Vagina (tissue), 2 donors: ENCODE results near the gene CD74. TPM values are rescaled to one million over a fixed set of nuclear protein-coding genes. Genes with fewer than 3 reads are reported as not detected.
"Not testable (repeated sequence)": the region's sequence is repeated elsewhere in the genome, so short reads cannot be mapped to it uniquely, and the experiment has no call there.

Source experiments
- DNase-seq, 2 donors: peaks; one replicate each; pipeline ENCODE4 v3.0.0-alpha.2; 2017; ENCODE audit errors: extremely low spot score in 2 of 2
- H3K27ac ChIP-seq: fragments of 200-600 bp; sonication (generic); one replicate; pipeline ENCODE4 v1.5.1; 2019
- H3K27me3 ChIP-seq: fragments of 200-600 bp; sonication (generic); one replicate; pipeline ENCODE4 v1.5.1; 2019
- H3K36me3 ChIP-seq, 2 donors: fragments of 200-600 bp; sonication (generic); one replicate each; pipeline ENCODE4 v1.5.1; 2017 to 2019
- H3K4me1 ChIP-seq: fragments of 200-600 bp; sonication (generic); one replicate; pipeline ENCODE4 v1.5.1; 2019
- H3K4me3 ChIP-seq, 2 donors: fragments of 200-600 bp; sonication (generic); 1 replicate in 1 of 2; 2 replicates in 1 of 2; pipeline ENCODE4 v1.5.1; 2016 to 2019
- H3K9me3 ChIP-seq: fragments of 200-600 bp; sonication (generic); one replicate; pipeline ENCODE4 v1.5.1; 2019
- CTCF ChIP-seq, 3 experiments: fragments of 450-650 bp in 2 of 3; fragments of 200-600 bp in 1 of 3; sonication (generic) in 1 of 3; IDR thresholded peaks; one replicate each; pipeline ENCODE4 v1.5.1; 2017 to 2019; ENCODE audit warnings: antibody characterized with exemption in 3 of 3, mild to moderate bottlenecking in 2 of 3, moderate library complexity in 2 of 3
- POLR2A ChIP-seq, 2 donors: fragments of 450-650 bp; IDR thresholded peaks; one replicate each; pipeline ENCODE4 v1.6.1; 2017; ENCODE audit warnings: antibody characterized with exemption in 2 of 2, mild to moderate bottlenecking in 2 of 2, moderate library complexity in 2 of 2
- POLR2AphosphoS5 ChIP-seq, 2 donors: sonication (generic); formaldehyde crosslinking; IDR thresholded peaks; one replicate each; pipeline ENCODE4 v1.9.0; 2017; ENCODE audit warnings: antibody characterized with exemption in 2 of 2, mild to moderate bottlenecking in 2 of 2, low read depth in 1 of 2; ENCODE audit not compliant: insufficient read depth in 1 of 2
- intact Hi-C: fragments of 100-400 bp; cut with DNase I; formaldehyde crosslinking; loops from one replicate; pipeline ENCODE4 v1.15.1; 2023
- total RNA-seq: library from RNA; depleted of rRNA; stranded (reverse); fragments of >200 nt; gene quantifications from one replicate; pipeline ENCODE4 v1.2.3, GENCODE V29; 2016

CD74 gene
- total RNA-seq, 1 donor from 2014 or later = 530 TPM

GRCh38 chr5:150457562-150458240, 45.0 kb upstream of the CD74 start:
- DNase-seq = no peak
- Histone ChIP-seq H3K36me3 (no peaks in the 10 kb centered on the region), H3K27me3 (no peaks in the 10 kb centered on the region), H3K27ac (no peak overlapping the region), H3K4me3 (no peak overlapping the region), H3K4me1 (peaks cover 10% of the 10 kb centered on the region), H3K9me3 (no peaks in the 10 kb centered on the region)
- TF ChIP-seq CTCF (IDR thresholded peaks at IDR 0.05) (no peak), POLR2AphosphoS5 (IDR thresholded peaks at IDR 0.05; ENCODE audit: insufficient read depth in 1 of 2, low read depth in 1 of 2) (no peak), POLR2A (IDR thresholded peaks at IDR 0.05) (no peak)
- intact Hi-C loops = loop anchor here (5.0 kb wide), 1 partner anchor 65 kb away; no protein-coding TSS in a partner anchor

GRCh38 chr5:150457121-150457520, 44.4 kb upstream of the CD74 start:
- H3K27ac ChIP-seq = no peak overlapping the region
- no peak overlapping the region for H3K4me3 ChIP-seq
- no peak for DNase-seq
- no peaks in the 10 kb centered on the region for H3K36me3 ChIP-seq
- no peaks in the 10 kb centered on the region for H3K27me3 ChIP-seq
- TF ChIP-seq CTCF (IDR thresholded peaks at IDR 0.05) = no peak
- no peak for TF ChIP-seq POLR2A (IDR thresholded peaks at IDR 0.05)
- TF ChIP-seq POLR2AphosphoS5 (IDR thresholded peaks at IDR 0.05; ENCODE audit: insufficient read depth in 1 of 2, low read depth in 1 of 2) = no peak
- H3K4me1 ChIP-seq = peaks cover 10% of the 10 kb centered on the region
- intact Hi-C loops = loop anchor here (5.0 kb wide), 1 partner anchor 65 kb away; no protein-coding TSS in a partner anchor
- no peaks in the 10 kb centered on the region for H3K9me3 ChIP-seq

GRCh38 chr5:150454492-150455229, 42.0 kb upstream of the CD74 start:
- intact Hi-C loops = loop anchor here (5.0 kb wide), 1 partner anchor 68 kb away; no protein-coding TSS in a partner anchor
- no peaks in the 10 kb centered on the region for H3K9me3 ChIP-seq

GRCh38 chr5:150454027-150454426, 41.3 kb upstream of the CD74 start:
- H3K36me3 ChIP-seq, intact Hi-C loops, H3K4me1 ChIP-seq: not testable (repeated sequence)

More at GRCh38 chr5:150454492-150455229, 42.0 kb upstream of the CD74 start:
- TF ChIP-seq CTCF (IDR thresholded peaks at IDR 0.05) (no peak), POLR2A (IDR thresholded peaks at IDR 0.05) (no peak), POLR2AphosphoS5 (IDR thresholded peaks at IDR 0.05; ENCODE audit: insufficient read depth in 1 of 2, low read depth in 1 of 2) (no peak)
- DNase-seq = no peak
- Histone ChIP-seq H3K27ac (no peak overlapping the region), H3K36me3 (no peaks in the 10 kb centered on the region), H3K27me3 (no peaks in the 10 kb centered on the region), H3K4me1 (peaks cover 10% of the 10 kb centered on the region), H3K4me3 (no peak overlapping the region)

GRCh38 chr5:150452914-150453313, 40.2 kb upstream of the CD74 start:
- Histone ChIP-seq H3K4me3 (no peak overlapping the region), H3K27ac (no peak overlapping the region), H3K9me3 (no peaks in the 10 kb centered on the region), H3K27me3 (no peaks in the 10 kb centered on the region), H3K4me1 (peaks cover 11% of the 10 kb centered on the region), H3K36me3 (no peaks in the 10 kb centered on the region)
- TF ChIP-seq POLR2AphosphoS5 (IDR thresholded peaks at IDR 0.05; ENCODE audit: insufficient read depth in 1 of 2, low read depth in 1 of 2) = no peak
- TF ChIP-seq POLR2A (IDR thresholded peaks at IDR 0.05) = no peak
- TF ChIP-seq CTCF (IDR thresholded peaks at IDR 0.05) = no peak
- intact Hi-C loops = no loop called here
- DNase-seq = no peak

More at GRCh38 chr5:150454027-150454426, 41.3 kb upstream of the CD74 start:
- not testable (repeated sequence) for H3K27ac ChIP-seq, H3K4me3 ChIP-seq, DNase-seq, H3K27me3 ChIP-seq, H3K9me3 ChIP-seq
